ENCODE measurements around the gene RIF1.

GRCh38 chr2:151520976-151521375 lies 111.3 kb downstream of the RIF1 start:
- no peak for TF ChIP-seq TAF1 (IDR thresholded peaks at IDR 0.05; ENCODE audit: low read depth)
- TF ChIP-seq NFIC (IDR thresholded peaks at IDR 0.05): no peak

Data from Ishikawa (cell line).